ENCODE results near the gene RTCB. TPM values are rescaled to one million over a fixed set of nuclear protein-coding genes. Genes with fewer than 3 reads are reported as not detected.

The RTCB gene
- total and polyA plus RNA-seq, 2 of the 13 experiments (the other 11 are each of a cell fraction or from before 2014, with no cell fraction given): 108 to 167 TPM

DNA sequence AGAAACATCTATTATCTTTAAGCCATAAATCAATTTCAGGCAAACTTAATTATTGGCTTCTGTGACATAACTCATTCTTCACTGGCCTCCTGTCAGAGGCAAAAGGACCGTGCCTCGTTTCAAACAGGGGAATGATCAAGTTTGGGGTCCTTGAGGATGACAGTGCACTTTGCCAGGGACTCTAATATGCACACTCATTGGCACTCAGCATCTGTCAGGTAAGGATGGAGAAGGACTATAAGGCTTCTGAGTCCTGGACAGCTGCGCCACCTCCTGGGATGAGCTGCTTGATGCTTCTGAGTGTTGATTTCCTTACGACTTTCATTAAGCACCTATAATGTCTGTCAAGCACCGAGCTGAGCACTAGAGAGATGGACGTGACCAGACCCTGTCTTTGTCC, 32.0 kb upstream of the RTCB start (continued):
- TF ChIP-seq, protein P1, sequence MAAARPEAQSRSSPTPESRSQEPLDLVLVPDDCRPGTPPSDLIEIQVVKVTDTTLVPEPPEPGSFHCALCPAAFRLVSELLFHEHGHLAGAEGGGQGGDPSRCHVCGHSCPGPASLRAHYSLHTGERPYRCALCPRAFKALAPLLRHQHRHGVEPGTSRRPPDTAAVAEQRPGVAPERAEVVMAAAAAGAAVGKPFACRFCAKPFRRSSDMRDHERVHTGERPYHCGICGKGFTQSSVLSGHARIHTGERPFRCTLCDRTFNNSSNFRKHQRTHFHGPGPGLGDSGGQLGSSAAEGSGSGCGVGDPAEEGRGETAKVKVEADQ (CRISPR knock-in tag; IDR thresholded peaks at IDR 0.05; ENCODE audit: borderline replicate concordance): no peak
- TF ChIP-seq ZSCAN30 (CRISPR knock-in tag; IDR thresholded peaks at IDR 0.05) (no peak), ZNF101 (CRISPR knock-in tag; IDR thresholded peaks at IDR 0.05; ENCODE audit: borderline replicate concordance, low read depth) (no peak), HNRNPL (IDR thresholded peaks at IDR 0.05; ENCODE audit: low read depth, low read length) (no peak), ZNF614 (CRISPR knock-in tag; IDR thresholded peaks at IDR 0.05; ENCODE audit: borderline replicate concordance) (no peak), ZNF547 (CRISPR knock-in tag; IDR thresholded peaks at IDR 0.05) (no peak), NFE2L1 (CRISPR knock-in tag; IDR thresholded peaks at IDR 0.05; ENCODE audit: borderline replicate concordance) (no peak), SKI (IDR thresholded peaks at IDR 0.05; ENCODE audit: partially characterized antibody) (no peak), ZNF274 (CRISPR knock-in tag; IDR thresholded peaks at IDR 0.05) (no peak), TEF (CRISPR knock-in tag; IDR thresholded peaks at IDR 0.05) (no peak), CSRNP1 (CRISPR knock-in tag; IDR thresholded peaks at IDR 0.05) (no peak), SMC3 (IDR thresholded peaks at IDR 0.05; ENCODE audit: low read length) (peak; percentile 66), SNAPC2 (CRISPR knock-in tag; IDR thresholded peaks at IDR 0.05) (no peak), U2AF2 (IDR thresholded peaks at IDR 0.05; ENCODE audit: low read depth, low read length) (no peak), ZEB1 (IDR thresholded peaks at IDR 0.05; ENCODE audit: insufficient replicate concordance, low read depth) (no peak), GABPA (IDR thresholded peaks at IDR 0.05; ENCODE audit: low read depth, low read length) (no peak), GABPA (CRISPR knock-in tag; IDR thresholded peaks at IDR 0.05; ENCODE audit: low read depth) (no peak), SP5 (CRISPR knock-in tag; IDR thresholded peaks at IDR 0.05; ENCODE audit: borderline replicate concordance, low read depth) (no peak), SMAD3 (CRISPR knock-in tag; IDR thresholded peaks at IDR 0.05) (no peak)
- TF ChIP-seq, protein P2, sequence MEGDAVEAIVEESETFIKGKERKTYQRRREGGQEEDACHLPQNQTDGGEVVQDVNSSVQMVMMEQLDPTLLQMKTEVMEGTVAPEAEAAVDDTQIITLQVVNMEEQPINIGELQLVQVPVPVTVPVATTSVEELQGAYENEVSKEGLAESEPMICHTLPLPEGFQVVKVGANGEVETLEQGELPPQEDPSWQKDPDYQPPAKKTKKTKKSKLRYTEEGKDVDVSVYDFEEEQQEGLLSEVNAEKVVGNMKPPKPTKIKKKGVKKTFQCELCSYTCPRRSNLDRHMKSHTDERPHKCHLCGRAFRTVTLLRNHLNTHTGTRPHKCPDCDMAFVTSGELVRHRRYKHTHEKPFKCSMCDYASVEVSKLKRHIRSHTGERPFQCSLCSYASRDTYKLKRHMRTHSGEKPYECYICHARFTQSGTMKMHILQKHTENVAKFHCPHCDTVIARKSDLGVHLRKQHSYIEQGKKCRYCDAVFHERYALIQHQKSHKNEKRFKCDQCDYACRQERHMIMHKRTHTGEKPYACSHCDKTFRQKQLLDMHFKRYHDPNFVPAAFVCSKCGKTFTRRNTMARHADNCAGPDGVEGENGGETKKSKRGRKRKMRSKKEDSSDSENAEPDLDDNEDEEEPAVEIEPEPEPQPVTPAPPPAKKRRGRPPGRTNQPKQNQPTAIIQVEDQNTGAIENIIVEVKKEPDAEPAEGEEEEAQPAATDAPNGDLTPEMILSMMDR (CRISPR knock-in tag; IDR thresholded peaks at IDR 0.05): peak; percentile 77
